GM21576 (cell line): ENCODE measurements around the gene SENP3.
A peak's percentile ranks its signal among the peaks of the same experiment; 100 is the strongest.
"Not testable (repeated sequence)": the region's sequence is repeated elsewhere in the genome, so short reads cannot be mapped to it uniquely, and the experiment has no call there.

ENCODE experiments used
- ATAC-seq: cut with Tn5 transposase; IDR thresholded peaks from one replicate; pipeline ENCODE4 v1.9.1; 2021; ENCODE audit warnings: mild to moderate bottlenecking, moderate library complexity; ENCODE audit not compliant: unreplicated experiment

The SENP3 gene

DNA sequence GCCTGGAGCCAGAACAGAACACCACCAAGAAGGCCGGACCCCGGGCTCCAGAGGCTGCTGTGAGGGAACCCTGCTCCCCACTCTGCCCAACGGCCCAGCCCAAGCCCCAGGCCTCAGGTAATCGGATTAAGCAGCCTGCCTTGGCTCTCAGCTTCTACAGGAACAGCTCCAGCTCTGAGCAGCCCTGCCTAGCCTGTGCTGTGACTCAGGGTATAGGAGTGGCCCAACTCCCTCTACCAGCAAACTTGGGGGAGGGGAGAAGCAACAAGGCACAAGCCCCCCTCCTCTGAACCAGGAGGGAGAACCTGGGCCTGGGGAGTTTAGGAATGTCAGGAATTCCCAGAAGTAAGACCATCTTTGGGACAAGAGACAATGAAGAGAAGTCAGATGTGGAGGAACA is 29.0 kb downstream of the SENP3 start:
- ATAC-seq, result no peak

- ATAC-seq, result no peak
Measured at GRCh38 chr17:7591596-7591995, 29.9 kb downstream of the SENP3 start.

DNA sequence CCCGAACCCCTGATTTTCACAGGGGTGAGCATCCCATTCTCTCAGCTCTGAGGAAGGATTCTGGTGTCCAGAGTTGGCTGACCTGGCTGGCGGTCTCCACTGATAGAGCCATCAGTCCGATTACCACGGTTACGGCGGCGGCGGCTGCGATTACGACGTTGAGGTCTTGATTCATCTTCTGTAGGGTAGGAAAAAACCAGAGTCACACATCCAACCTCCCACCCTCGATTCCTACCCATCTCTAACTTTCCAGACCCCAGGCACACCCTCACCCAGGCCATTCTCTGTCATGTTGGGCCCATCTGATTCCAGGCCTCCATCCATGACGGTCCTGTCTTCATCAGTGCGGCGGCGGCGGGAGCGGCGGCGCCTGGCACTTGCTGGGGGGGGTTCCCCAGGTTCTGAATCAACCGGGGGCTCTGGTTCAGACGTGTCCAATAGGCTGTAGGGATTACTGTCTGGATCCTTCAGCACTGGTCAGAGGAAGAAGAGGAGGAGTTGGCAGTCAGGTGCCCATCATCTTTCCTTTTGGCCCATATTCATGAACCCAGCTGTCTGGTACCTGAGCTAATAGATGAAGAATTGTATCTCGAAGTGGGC is 30.8 kb downstream of the SENP3 start:
- no peak for ATAC-seq

DNA sequence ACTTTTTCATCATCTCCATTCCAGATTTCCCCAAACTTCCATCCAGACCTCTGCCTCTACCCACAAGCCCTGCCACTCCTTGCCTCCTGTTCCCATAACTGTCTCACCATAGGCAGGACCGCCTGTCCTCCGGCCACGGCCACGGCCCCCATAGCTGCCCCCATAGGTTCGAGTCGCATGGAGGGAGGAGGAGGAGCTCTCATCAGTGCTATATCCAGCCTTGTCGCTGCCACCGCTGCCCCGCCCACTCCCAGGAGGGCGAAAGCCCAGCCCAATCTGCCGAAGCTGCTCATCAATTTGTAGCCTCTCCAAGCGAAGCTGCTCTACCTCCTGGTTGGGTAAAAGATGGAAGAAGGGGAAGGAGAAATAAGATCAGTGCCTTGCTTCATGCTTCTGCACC is 31.6 kb downstream of the SENP3 start:
- no peak for ATAC-seq

GRCh38 chr17:7597561-7597960 is 35.8 kb downstream of the SENP3 start:
- ATAC-seq, result not testable (repeated sequence)

GRCh38 chr17:7606280-7606679 is 44.6 kb downstream of the SENP3 start:
- no peak for ATAC-seq

GRCh38 chr17:7610641-7611040 is 48.9 kb downstream of the SENP3 start:
- ATAC-seq, result no peak

DNA sequence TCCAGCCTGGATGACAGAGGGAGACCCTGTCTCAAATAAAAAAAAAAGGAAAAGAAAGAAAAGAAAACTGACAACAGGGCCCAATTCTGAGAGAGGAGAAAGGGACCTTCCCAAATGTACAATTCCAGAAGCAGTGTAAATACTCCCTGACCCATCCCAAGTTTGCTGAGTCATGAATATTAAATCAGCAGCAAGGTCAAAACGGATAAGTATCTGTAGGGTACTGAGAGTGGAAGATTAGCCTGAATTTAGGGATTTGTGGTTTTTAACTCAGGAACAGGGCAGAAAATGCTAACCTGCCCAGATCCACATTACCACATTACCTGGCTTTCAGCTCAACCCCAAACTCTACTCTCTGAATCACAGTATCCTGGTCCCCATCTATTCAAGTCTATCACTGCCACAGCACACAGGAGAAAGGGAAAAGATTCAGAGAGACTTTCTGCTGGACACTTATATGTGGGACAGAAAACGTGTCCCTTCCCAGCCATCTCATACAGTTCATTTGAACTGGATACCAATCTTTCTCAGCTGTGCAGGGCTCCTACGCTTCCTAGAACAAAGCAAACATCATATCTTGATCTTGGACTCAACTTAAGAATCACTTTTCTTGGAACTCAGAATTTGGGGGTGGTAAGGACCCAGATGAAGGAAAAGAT is 50.0 kb downstream of the SENP3 start:
- no peak for ATAC-seq

- no peak for ATAC-seq
Measured at GRCh38 chr17:7612294-7612640, 50.5 kb downstream of the SENP3 start.

- peak; percentile 1 for ATAC-seq
Measured at GRCh38 chr17:7613769-7614424, 52.2 kb downstream of the SENP3 start.

GRCh38 chr17:7614425-7615264 is 52.9 kb downstream of the SENP3 start, which contains the start of gene FXR2:
Gene FXR2, minus strand, starts transcription at chr17:7614897. Its CDS starts 365 bp downstream, at chr17:7614532.
- peak; percentile 80 for ATAC-seq

GRCh38 chr17:7615265-7615747 is 53.6 kb downstream of the SENP3 start:
- ATAC-seq, result no peak

DNA sequence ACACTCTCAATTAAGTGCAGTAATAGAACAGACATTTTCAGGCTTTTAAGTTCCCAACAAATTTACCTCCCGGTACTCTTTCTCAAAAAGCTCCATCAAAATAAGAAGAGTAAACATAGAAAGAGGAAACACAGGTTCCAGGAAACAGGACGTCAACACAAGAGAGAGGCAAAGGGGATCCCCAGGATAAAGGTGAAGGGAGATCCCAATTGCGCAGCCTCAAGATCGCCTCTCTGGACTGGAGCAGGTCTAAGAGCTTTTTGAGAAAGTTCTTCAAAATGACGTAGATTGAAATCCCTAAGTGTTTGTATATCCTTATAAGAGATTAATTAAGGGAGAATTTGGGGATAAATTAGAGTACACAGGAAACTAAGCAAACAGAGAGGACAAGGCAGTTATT is 56.9 kb downstream of the SENP3 start:
- no peak for ATAC-seq

DNA sequence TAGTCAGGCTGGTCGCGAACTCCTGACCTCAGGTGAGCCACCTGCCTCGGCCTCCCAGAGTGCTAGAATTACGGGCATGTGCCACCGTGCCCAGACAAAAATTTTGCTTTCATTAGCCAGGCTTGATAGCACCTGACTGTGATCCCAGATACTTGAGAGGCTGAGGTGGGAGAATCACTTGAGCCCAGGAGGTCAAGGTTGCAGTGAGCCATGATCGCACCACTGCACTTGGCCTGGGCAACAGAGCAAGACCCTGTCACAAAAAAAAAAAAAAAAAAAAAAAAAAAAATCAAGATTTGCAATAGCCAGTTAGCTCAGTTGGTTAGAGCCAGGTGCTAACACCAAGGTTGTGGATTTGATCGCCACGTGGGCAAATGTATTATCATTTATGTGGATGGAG is 59.1 kb downstream of the SENP3 start:
- ATAC-seq, result no peak
